ENCODE measurements around the gene ZC3H4.

Gene ZC3H4

DNA sequence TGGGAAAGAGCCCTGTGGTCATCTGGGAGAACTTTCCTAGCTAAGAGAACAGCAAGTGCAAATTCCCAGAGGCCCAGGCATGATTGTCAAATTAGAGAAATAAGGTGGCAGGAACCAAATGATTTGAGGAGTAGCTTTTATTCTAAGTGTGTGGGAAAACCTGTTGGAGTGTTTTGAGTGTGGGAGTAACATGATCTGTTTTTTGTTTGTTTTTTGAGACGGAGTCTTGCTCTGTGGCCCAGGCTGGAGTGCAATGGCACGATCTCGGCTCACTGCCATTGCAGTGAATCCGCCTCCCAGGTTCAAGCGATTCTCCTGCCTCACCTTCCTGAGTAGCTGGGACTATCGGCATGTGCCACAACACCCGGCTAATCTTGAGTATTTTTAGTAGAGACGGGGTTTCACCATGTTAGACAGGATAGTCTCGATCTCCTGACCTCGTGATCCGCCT lies 19.5 kb upstream of the ZC3H4 start:
- no peak for DNase-seq

DNA sequence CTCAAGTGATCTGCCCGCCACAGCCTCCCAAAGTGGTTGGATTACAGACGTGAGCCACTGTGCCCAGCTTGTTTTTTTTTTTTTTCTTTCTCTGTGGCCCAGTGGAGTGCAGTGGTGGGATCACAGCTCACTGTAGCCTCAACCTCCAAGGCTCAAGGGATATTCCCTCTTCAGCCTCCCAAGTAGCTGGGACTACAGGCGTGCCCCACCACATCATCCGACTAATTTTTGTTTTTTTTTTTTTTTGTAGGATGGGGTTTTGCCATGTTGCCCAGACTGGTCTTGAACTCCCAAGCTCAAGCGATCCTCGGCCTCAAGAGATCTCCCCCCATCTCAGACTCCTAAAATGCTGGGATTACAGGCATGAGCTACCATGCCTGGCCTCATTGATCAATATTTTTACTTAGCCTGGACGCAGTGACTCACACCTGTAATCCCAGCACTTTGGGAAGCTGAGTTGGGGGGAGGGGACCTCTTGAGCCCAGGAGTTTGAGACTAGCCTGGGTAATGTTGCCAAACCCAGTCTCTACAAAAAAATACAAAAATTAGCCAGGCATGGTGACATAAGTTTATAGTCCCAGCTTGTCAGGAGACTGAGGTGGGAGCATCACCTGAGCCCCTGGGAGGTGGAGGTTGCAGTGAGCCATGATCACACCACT lies 18.7 kb upstream of the ZC3H4 start:
- no peak for DNase-seq

DNA sequence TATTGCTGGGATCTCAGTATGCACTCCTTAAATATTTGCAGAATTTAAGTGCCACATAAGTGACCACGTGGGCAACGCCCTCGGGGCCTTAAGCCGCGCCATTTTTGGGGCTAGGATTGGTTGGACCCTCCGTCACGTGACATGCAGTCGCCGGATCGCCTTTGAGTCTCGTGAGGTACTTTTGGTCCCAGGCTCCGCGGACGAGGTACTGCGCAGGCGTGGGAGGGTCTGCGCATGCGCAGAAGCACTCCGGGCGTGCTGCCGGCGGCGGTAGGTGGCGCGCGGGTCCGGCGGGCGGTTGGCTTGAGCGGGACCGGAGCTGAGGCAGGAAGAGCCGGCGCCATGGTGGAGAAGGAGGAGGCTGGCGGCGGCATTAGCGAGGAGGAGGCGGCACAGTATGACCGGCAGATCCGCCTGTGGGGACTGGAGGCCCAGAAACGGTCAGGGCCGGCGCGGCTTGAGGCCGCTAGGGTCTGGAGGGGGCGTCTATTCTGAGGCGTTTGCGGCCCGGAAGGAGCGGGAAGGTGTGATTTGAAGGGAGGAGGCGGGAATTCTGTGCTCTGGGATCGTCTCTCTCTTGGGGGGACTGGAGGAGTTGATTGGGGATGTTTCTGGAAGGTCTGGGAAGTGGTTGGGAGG lies 17.1 kb upstream of the ZC3H4 start, which contains the start of gene SAE1:
SAE1 (plus strand) TSS at position 247 of the 639 bp plus-strand sequence; CDS start at position 343, 96 bp downstream.
- peak; percentile 82 to 96 (median 85) for DNase-seq

DNA sequence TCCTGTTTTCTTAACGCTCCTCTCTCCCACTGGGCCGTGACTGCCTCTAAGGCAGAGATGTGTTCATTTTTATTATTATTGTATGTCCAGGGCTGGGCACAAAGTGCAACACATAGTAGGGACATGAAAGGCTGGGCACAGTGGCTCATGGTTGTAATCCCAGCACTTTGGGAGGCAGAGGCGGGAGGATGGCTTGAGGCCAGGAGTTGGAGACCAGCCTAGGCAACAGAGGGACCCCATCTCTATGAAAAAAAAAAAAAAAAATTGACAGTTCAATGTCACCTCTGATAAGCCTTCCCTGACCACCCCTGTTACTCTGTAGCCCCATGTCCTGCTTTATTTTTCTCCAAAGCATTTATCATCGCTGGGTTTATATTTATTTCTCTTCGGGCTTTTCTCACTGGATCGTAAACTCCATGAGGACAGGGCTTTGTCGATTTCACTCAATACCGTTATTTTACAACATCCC lies 16.6 kb upstream of the ZC3H4 start:
- DNase-seq, result no peak

DNA sequence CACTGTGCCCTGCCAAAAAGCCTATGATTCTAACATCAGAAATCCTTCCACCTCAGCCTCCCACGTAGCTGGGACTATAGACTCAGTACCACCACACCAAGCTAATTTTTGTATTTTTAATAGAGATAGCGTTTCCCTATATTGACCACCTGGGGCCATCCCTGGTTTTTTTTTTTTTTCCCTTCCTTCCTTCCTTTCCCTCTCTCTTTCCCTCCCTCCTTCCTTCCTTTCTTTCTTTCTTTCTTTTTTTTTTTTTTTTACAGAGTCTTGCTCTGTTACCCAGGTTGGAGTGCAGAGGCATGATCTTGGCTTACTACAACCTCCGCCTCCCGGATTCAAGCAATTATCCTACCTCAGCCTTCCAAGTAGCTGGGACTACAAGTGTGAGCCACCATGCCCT lies 16.0 kb upstream of the ZC3H4 start:
- DNase-seq, result no peak

DNA sequence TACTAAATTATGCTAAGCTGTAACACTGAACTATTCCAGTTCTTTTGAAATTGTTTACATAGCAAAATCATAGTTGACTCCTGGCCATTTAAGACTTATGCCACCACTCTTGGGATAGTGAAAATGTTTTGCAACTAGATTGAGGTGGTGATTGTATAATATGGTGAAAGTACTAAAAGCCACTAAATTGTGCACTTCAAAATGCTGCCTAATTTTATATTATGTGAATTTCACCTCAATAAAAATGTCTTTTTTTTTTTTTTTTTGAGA lies 12.0 kb upstream of the ZC3H4 start:
- DNase-seq, result no peak

DNA sequence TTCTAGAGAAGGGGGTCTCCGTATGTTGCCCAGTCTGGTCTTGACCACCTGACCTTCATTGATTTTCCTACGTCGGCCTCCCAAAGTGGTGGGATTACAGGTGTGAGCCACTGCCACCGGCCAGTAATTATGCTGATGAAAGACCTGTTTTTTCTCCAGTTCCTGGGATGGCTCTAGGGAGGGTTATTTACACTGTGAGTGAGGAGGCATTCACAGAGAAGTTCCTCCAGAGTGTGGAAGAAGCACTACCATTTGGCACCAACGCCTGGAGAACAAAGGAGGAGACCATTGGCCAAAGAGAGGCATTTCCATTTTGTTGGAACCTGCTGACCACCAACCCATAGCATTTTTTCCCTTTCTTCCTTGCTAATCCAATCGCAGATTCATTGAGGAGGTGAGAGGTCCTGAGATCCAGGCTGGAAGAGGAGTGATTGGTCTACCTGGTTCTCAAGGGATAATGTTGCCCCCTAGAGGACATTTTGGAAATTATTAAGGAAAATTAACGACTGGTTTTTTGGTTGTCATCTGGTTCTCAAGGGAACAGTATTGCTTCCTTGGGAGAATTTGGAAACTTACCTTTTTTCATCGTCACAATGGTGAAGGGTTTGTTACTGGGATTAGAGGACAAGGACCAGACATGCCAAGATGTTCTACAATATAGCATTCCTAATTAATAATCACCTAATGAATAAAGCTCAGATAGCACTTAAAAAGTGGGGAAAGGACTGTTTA lies 11.5 kb upstream of the ZC3H4 start:
- peak in 2 of 5 experiments; percentile 41 to 55 for DNase-seq

DNA sequence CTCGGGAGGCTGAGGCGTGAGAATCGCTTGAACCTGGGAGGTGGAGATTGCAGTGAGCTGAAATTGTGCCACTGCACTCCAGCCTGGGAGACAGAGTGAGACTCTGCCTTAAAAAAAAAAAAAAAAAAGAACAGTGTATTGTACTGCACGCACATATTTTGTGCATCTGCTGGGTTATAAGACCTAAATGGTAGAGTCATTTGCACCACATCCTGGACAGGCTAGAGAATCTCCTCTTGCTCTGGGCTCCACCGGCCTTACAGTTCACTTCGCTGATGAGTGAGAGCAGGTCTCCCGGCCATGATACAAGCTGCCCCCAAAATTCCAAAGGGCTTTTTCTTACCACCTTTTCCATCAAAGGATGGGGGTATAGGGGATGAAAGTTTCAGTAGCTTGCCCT lies 9.8 kb upstream of the ZC3H4 start:
- no peak for DNase-seq

DNA sequence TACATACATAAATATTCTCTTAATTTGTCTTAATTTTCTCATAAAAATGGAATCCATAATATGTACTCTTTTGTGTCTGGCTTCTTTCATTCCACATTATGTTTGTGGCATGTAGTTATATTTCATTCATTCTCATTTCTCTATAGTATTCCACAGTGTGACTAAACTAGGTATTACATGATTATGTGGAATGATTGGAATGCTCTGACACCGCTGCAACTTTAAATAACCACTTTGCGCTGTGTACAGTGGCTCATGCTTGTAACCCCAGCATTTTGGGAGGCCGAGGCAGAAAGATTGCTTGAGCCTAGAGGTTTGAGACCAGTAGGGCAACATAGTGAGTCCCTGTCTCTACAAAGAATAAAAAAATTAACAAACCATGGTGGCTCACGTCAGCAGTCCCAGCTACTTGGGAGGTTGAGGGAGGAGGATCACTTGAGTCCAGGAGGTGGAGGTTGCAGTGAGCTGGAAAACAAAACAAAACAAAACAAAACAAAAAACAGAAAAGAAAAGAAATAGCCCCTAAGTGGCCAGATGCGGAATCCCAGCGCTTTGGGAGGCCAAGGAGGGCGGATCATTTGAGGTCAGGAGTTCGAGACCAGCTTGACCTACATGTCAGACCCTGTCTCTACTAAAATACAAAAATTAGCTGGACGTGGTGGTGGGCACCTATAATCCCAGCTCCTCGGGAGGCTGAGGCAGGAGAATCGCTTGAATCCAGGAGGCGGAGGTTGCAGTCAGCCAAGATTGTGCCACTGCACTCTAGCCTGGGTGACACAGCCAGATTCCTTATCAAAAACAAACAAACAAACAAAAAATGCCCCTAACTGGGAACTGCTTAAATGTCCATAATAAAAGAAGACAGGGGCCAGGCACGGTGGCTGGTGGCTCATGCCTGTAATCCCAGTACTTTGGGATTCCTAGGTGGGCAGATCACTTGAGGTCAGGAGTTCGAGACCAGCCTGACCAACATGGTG lies 9.1 kb upstream of the ZC3H4 start:
- DNase-seq, result no peak

DNA sequence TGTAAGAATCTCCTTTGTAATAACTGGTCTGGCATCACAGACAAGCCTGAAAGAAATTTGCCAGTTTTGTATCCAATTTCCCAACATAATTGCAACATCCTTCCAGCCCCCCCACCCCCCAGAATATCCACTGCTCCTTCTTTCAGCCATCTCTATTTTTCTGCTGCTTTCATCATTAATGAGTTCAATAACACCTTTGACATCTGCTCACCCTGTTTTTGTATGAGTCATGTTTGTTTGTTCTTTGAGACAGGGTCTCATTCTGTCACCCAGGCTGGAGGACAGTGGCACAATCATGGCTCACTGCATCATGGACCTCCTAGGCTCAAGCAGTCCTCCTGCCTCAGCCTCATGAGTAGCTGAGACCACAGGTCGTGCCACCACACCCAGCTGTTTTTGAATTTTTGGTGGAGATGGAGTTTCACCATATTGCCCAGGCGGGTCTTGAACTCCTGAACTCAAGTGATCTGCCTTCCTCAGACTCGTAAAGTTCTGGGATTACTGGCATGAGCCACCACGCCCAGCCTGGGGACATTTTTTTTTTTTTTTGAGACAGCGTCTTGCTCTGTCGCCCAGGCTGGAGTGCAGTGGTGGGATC lies 7.0 kb upstream of the ZC3H4 start:
- no peak for DNase-seq

DNA sequence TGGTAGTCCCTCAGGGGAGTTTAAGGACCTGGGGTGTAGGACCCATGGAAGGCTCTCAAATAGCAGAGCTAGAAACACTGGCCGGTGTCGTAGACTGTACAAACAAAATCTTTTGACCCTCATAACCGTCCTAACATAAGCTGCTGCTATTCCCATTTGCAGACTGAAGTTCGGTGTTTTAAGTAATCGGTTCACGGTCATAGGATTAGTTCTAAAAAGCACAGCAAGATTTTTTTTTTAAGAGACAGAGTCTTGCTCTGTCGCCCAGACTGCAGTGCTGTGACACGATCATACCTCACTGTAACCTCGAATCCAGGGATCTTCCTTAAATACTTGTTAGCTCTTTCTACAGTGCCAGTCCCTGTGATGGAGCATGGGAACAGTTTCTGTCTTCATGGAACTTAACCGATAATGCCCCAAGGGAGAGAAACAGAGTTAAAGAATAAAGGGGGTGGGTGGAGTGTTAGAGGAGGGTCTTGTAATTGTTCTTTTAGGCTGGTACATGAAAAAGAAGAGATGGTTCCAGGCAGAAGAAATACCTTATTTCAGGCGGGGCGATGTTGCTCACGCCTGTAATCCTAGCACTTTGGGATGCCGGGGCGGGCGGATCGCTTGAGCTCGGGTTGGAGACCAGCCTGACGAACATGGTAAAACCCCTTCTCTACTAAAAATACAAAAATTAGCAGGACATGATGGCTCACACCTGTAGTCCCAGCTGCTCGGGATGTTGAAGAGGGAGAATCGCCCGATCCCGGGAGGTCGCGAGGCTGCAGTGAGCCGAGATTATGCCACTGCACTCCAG lies 475 bp upstream of the ZC3H4 start:
- no peak for DNase-seq

DNA sequence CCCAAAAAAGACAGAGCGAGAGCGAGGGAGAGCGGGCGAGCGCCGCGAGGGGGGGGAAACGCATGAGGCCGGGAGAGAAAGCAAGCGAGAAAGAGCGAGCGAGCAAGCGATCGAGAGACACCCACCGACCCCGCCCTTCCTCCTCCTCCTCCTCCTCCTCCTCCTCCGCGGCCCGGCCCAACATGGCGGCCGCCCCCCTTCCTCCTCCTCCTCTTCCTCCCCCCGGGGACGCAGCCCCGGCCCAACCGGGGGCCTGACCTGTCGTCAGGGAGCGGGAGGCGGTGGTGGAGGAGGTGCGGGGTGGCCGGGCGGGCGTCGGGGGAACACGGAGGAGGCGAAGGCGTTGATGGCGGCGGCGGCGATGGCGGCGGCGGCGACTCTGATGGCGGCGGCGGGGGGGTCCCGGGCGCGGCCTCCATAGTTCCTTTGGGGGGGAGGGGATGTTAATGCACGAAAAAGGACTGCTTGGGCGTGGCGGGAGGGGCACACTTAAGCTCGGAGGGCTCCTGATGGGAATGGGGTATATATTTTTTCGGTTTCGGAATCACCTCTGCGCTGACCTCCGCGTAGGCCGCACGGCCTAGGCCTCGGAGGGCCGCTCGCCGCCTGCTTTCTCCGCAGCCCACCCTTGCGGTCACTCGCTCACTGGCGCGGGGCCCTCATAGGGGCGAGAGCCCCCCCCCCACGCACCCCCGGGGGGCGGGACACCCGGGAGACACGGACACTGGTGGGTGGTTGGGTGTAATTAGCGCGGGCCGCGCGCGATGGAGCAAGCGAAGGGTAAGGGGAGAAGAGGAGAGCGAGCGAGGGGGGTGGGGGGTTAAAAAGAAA lies 1.2 kb downstream of the ZC3H4 start:
- peak; percentile 71 to 97 (median 82) for DNase-seq

DNA sequence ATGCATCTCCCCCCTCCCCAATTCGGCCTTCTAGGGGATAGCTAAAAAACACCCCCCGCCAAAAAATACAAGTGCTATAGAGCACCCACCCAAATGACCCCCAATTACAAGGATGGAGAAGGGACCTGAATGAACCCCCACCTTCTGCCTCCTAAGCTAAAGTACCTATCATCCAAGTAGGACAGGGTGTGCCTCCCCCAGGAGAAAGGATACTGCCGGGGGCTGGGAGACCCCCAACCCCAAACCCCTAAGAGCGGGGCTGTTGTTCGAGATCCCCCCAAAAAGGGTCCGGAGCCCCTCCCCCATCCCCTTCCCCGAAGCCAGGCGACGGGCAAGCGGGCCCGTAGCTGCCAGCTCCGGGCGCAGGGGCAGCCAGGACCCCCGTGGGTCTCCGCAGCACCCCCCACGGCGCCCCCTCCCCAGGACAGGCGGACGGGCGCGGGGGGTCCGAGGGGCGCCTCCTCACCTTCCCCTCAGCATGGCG lies 1.9 kb downstream of the ZC3H4 start:
- DNase-seq, result no peak

DNA sequence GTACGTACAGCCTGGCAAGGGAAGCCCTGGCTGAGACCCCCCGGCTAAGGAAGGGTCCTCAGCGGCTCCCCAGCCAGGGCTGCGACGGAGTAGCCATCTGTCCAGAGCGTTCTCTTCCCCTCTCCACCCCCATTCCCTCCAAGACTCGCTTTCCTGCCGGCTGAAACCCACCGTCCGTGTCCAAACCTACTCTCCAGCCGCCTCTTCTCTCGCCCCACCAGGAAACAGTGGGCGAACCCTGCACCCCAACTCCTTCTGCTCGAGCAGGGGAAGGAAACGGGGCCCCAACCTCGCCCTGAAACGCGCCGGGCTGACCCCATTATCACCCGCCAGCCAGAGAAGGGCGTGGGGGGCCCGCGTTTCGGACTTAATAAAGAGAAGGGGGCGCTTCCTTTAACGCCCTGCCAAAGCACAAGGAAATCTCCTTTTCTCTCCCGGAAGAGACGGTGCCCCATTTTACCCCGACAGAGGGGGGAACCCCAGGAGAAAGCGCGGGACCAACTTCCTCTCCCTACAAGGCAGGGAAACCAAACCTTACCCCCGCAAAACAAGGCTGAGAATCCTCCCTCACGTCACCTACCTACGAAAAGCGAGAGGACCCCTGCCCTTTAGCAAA lies 2.5 kb downstream of the ZC3H4 start:
- DNase-seq, result peak in 3 of 5 experiments; percentile 30 to 62 (median 61)

DNA sequence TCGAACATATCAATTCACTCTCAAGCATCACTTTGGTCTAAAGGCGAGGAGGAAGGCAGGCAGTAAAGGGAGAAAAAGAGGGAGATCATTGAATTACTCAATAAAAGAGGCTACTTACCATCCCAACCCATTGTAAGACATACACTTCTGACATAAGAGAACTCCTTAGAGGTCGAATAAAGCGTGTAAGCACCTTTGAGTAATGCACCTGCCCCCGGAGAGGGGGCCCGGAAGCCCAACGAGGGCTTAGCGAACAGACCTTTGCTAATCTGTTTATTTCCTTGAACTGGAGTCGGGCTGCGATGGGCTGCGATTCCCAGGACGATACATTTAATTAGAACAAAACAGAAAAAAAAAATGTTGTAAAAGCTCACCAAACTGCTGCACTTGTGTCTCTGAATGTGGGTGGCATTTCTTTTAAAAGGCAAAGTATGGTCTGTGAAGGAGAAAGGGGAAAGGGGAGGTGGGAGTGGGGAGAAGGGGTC lies 3.0 kb downstream of the ZC3H4 start:
- peak in 3 of 5 experiments; percentile 33 to 66 (median 40) for DNase-seq

DNA sequence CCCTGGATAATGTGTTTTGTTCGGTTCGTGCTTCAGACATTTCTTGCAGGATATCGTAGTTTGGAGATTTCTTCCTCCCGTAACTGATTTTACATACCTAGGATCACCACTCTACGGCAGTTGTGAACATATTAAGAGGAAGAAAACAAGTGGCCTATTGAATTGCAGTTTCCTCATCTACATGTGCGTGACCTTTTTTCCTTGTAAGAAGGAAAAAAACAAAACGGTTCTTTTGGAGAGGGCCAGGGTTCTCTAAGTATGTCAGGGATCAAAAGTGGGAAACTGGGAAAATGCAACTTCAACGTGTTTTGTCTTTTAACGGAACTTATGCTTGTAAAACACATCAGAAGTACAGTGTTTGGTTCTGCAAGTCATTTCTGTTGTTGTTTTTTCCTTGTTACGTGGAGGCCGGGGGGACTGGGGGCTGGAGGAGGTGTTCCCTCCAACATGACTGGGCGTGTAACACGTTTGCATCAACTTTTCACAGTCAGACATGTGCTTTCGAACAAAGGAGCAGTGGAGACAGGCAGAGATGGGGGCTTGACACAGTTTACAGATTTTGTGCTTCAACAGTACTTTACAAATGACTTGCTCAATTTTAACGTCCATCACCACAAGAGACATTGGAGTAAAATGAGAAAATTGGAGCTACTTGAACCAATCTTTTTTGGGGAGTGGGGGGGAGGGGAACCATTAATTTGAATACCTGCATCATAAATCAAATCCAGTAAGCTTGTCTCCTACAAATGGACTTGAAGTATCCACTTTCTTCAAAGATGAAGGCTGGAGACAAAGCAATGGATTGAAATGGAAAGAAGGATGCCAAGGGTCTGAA lies 3.8 kb downstream of the ZC3H4 start:
- DNase-seq, result peak in 3 of 5 experiments; percentile 19 to 90 (median 48)

DNA sequence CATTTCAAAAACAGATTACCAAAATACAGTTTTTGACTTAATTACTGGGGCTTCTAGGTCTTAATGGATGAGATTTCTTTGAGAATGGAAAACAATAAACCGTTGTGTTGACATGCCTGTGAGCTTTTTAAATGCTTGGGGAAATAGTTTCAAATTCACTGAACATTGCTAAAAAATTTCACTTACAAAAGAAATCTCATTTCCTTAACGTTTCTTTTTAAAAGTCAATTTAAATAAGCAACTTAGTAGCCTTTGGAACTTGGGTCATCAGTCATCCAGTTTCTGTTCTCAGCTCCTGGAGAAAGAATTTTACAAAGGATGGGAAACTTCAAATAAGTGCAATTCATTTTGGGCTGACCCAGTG lies 4.4 kb downstream of the ZC3H4 start:
- DNase-seq, result no peak

DNA sequence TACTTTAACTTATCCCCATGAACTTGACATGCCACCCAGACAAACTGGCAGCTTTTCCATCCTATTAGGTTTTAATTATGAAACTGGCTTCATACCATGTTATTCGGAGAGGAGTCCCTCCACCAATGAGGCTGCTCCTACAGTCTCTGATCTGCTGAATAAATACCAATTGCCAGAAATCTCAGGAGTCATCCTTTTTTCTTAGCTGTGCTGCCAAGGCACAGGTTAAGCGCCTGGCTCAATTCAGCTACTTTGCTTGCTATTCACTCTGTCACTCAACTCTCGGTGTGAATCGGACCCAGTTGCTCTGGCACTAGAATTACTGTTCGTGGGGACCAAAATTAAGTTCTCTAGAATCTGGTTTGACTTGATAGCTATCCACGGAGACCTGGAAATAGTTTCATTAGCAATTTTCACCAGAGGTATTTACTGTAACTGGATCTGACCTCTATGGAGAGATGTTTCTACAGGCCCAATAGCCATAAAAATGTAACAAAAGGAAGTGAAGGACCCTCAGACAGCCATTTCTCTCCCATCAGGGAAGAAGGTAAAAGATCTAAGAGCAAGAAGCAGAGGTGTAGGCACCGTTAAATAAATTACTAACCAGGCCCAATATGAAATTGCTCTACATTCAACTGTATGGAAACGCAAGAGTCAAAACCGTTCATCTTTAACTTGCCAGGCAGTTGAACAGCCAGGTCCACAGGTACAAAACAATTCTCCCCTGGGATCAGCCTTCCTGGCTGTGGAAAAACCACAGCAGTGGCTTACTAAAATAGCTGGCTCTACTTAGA lies 5.4 kb downstream of the ZC3H4 start:
- peak in 1 of 5 experiments; percentile 43 for DNase-seq
